SHP77 (cell line): ENCODE measurements around the gene HOXB9.

Experiments
- DNase-seq, 2 experiments: peaks; one replicate each; lab custom pipeline; 2025; lab: John Stamatoyannopoulos, UW

The HOXB9 gene

DNA sequence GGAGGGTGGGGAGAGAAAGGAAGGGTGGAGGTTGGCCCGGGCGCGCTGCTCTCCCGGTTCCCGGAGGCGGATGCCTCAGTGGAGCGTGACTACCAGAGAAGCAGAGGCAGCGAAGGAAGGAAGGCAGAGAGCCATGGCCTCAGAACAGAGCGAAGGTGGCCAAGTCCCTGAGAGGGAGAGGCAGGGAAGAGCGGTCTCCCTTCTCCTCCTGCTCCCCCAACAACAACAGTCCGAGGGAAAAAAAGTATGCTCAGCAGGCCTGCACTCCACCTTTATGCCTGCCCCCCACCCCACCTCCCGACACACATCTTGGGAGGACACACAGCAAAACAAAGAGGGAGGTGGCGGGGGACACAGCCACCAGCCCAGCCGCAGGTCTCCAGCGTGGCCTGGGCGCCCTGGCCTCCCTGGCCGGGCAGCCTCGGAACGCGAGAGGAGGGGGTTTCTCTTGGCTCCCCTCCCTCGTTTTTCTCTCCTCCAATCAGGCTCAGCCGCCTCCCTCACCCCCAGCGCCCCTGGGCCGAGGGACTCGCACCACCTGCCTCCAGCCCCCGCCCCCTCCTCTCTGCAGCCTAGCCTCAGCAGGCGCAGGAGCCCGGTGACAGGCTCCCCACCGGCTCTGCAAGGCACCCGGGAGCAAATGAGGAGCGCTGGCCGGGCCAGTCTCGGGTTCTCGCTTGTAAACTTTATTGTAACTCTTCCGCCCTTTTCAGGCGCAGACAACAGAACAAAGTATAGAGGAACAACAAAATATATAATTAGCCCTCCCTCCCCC is 14.3 kb downstream of the HOXB9 start:
- DNase-seq = peak; percentile 92 to 96

DNA sequence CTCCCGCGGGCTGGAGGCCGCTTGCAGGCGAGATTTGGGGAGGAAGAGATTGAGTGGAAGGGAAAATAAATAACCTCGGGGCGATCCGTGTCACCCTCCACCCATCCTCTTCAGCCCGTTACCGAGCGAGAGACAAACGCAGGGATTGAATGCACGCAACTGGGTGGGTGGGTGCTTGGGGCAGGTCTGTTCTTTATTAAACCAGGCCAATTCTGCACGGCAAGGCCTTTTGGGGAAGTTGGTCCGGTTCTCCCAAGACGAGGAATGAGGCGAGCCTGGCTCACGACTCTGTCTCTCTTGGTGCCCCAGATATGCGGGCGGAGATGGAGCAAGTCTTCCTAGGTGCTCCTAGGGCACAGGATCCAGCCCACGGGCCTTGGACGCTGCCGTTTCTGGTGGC is 14.9 kb downstream of the HOXB9 start:
- DNase-seq = peak; percentile 49 to 63

DNA sequence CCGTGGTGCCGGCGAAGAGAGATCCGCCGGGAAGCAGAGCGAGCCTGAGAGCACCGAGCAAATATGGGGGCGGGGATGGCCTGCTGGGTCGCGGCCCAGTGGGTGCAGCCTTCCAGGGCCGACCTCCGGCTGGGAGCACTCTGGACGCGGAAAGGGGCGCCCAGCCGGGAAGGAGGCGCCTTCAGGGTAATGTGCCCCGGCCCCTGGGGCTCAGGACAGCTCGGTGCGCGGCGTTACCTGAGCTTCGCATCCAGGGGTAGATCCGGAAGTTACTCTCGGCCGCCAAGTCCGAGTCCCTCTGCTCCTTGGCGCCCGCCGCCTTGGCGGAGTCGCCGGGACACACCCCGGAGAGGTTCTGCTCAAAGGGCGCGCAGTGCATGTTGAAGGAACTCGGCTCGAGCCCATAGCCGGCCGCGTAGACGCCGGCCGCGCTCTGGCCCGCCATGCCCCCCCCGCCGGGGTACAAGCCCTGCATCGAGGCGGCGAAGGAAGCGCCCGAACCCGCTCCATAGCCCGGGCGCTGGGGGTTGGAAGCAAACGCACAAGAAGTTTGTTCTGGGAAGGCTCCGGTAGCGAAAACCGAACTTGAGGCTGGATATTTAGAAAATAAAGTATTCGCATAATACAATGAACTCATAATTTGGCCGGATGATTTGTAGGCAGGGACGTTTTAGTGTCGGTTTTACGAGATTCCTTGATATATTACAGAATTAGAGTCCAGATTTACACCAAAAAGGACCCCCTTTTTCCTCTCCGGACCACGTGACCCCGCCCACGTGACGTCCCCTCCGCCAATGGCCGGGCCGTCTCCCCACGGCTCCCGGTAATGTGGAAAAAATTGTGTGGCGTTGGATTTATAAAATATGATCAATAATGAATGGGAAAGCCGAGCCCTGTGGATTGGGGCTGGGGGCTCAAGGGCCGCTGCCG is 15.6 kb downstream of the HOXB9 start, which contains the start of gene HOXB7:
HOXB7 (minus strand) TSS at position 736 of the 930 bp plus-strand sequence; CDS start at position 637, 99 bp downstream.
- DNase-seq = peak; percentile 66 to 75

DNA sequence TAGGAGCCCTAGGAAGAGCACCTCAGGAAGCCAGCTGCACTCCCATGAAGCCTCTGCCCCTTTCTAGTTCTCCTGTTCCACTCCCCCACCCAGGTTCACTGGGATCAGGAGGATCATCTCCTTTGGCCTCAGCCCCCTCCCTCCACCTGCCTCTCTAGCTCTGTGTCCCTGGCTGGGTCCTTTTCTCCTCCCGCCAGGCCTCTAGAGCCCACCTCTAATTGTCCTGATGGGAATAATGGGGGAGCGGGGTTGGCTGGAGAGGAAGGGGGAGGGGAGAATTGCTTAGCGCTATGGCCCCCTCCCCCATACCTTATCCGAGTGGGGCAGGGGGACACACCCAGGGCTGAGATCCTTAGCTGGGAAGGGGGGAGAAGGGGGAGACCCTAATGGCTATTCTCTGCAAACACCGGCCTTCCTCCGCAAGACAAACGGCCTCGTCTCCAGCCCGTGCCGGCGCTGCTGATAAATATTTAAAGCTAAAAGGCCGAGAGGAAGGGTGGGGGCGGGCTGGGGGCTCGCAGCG is 16.3 kb downstream of the HOXB9 start:
- no peak for DNase-seq

DNA sequence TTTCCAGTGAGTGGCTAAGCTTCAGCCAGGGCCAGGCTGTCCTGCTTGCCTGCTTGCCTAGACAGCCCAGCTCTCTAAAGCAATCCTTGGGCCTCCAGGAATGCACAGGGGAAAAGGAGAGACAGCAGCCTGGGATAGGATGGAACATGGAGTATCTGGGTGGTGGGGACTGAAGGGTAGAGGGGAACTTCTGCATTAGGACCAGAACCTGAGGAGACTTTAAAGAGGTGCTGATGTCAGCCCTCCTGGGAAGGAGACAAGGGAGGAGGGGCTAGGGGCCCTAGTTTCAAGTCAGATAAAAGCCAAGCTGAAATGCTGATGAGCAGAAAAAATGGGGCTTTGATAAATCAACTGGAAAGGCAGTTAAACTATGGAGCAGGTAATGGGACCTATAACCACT is 17.1 kb downstream of the HOXB9 start:
- DNase-seq = no peak

DNA sequence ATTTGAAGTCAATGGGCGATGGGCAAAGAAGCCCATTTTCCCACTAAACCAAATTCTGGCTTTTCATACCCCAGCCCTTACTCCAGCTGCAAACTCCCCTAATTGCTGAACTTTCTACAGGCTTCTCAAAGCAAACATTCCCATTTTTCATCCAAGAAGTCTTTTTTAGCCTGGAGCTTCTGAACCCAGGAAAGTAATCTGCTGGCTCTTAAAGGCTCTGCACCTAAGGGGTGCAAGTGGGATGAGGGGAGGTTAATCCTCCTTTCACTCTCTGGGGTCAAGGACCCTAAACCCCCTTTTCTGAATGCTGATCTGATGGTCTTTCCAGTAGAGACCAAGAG is 17.7 kb downstream of the HOXB9 start:
- no peak for DNase-seq

DNA sequence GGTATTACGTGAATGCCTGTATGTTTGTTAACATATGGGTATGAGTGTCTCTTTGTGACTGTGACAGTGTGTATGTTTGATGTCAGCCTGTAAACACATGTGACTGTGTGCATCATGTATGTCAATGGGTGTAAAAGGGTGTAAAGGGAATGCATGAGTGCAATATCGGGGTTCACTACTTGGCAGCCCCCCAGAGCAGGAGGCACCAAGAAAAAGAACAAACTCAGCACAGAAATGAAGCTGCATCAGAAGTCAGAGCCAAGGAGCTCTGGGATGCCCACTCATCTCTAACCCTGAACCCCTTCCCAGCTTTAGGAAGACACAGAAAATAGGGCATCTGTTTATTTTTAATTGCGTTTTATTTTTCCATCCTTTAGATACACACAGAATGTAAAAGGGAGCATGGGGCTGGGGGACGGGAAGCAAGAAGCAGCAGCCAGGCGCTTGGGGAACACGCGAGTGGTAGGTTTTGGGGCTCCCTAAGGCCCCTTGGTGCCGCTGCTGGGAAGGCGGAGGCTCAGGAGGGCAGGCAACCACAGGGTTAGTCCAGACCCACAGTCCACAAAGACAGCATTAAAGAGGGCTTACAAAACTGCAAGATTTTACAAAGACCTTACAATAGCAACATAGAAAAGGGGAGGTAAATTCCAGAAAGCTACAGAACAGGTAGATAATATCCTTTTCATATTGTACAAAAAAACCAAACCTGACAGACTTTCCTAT is 19.1 kb downstream of the HOXB9 start:
- no peak for DNase-seq

DNA sequence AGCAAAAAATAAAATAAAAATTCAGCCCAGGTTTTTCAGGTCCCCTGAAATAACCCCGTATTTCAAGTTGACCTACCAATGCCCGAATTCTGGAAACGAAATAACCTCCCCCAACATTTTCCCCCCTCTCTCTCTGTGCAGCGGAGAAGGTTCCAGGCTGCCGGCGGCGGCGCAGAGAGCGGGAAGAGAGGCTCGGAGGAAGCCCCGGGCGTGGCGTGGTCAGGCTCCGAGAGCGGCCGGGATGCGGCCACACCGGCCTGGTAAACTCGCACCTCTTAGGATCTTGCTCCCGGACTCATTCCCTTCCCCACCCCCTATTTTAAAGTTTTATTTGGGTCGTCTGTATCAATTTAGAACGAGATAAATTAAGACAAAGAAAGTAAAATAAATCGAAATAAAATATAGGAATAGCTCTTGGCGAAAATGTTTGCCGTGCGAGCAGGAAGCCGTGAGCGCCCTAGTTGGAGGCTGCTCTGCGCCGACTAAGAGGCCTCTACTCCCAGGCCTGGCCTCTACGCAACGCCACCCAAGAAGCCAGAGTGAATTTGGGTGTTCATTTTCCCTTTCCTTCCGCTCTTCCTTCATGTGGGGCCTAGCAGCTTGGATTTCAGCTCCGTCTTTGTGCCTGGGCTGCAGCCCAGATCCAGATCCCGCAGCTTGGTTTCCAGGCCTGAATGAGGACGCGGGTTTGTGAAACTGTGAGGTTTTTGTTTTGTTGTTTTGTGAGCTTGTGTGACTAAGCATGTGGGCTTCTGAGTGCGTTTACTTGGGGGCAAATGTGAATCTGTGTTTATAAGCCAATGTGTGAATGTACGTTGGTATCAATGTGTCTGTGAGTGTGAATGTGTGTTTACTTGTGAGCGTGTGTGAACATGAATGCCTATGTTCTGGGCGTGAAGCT is 19.9 kb downstream of the HOXB9 start:
- DNase-seq = no peak

DNA sequence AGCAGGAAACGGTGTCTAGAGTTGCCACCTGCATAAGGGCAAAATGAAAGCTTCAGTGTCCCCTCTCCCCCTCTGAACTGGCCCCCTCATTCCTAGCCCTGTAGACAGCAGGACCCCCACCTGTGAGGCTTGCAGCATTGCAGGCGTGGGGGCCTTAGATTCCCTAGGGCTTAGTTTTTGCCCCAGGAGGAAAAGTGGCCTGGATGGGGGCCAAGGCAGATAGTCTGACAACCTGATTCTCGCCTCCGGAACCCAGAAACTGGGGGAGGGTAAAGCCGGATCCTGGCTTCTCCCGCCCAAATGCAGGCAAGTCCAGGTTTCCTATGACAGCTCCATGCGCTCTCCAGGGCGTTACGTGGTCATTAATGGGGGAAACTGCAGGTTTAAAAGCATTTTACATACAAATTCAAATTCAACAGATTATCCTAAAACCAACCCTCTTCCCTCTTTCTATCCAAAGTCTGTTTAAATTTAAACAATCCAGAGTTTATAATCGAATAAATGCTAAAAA is 20.7 kb downstream of the HOXB9 start:
- DNase-seq = no peak

DNA sequence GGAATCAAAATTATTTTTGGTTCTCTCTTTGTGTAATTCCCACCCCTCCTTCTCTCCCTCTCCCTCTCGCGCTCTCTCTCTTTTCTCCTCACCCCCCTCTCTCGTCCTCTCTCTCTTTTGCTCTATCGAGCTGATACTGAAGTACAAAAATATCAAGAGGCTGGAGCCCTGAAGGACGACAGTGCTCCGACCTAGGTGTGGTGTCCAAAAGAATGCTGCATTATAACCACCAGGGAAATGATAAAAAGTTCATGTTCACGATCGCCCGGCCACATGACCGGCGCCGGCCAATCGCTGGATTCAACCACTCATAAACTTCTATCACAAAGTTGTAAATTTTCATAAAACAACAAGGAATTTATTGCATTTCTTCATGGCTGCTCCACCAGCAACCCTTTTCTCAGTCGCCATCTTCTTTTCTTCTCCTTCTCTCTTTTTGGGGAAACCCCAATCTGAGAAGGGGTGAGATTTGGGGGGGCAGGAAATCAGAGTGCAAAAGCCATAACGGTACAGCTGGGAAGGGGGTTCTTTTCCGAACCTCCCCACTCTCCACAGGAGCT is 21.3 kb downstream of the HOXB9 start, which contains the start of gene HOXB6:
HOXB6 (minus strand) TSS at position 217 of the 560 bp plus-strand sequence. CDS start 6,836 bp downstream, outside the sequence.
- peak in 1 of 2 experiments; percentile 15 for DNase-seq

DNA sequence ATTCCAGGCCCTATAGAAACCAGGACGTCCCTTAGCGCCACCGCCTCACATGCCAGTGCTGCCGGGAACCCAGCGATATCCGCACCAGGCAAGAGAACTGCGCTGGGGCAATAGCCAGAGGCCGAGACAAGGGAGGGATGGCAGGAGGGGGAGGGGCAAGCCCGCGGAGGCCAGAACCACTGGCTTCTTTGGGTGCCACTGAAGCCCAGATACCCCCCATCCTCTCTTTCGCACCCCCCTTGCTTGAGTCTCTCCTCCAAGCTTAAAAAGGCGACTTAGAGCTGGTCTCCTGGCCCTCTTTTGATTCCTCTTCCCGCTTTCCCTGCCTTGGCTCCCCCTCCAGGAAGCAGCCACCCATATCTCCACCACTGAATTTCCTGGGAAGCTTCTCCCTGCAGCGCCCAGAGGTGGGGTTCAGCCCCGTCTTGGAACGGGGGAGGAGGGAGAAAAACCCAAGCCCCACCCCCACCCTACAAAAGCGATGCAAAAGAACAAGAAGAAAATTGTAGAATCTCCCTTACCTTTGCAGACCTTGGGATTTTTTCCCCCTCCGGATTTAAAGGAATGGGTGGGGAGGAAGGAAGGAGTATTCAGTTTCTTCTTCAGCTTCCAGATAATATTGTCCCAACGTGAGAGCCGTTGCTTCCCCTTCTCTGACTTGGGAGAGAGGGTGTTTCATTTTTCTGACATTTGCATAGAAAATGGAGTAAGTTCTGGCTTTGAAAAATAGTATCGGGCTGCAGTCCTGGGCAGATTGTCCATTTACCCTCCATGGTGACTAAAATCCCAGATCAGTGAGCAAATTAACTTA is 22.0 kb downstream of the HOXB9 start:
- peak; percentile 62 to 77 for DNase-seq

DNA sequence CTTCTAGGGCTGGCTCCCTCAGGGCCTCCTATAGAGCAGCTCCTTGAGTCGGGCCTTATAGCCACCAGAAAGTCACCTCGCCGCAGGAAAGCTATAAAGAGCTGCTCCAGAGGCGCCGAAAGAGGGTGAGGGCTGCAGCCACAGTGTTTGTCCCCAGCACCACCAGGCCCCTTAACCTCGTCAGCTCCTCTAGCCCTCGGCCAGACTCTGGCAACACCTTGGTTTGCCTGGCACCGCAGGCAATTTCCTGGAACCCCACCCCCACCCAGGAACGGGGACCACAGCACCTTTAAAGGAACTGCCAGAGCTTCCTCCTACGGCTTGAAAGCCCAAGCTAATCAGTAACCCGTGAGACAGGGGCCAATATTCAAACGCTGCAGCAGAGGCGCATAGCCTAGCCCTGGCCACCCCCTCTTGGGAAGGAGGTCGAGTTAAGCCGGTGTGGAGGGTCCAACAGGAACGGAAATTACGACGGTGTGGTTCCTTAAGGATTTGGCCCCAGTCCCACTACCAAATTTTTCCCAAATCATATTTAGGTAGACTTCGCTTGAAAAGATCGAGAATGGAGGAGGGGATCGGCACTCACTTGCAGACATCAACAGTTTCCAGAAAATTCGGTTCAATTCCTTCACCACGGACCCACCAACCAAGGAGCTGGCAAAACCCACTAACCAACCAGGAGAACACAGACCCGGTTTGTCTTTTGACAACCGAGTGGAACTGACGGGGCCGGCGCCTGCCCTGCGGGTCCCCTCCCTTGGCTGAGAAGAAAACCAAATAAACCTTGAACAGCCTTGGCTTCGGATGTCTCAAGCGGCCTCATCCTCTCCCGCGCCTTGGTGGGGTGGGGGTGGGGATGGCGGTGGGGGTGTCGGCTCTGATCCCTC is 24.4 kb downstream of the HOXB9 start:
- no peak for DNase-seq

DNA sequence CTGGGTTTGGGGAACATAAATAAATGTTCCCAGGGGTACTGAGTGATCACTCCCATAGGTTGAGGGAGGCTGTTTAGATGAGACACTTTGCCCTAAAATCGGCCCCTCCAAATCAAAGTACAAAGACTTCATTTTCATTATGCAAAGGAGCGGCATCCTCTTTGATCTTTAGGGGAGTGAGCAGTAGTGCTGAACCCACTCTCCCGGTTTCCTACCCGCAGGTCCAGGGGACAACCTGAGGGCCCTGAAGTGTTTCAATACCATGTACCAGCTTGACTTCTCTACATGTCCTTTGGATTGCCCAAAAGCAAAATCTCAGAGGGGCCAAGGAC is 25.0 kb downstream of the HOXB9 start:
- no peak for DNase-seq

DNA sequence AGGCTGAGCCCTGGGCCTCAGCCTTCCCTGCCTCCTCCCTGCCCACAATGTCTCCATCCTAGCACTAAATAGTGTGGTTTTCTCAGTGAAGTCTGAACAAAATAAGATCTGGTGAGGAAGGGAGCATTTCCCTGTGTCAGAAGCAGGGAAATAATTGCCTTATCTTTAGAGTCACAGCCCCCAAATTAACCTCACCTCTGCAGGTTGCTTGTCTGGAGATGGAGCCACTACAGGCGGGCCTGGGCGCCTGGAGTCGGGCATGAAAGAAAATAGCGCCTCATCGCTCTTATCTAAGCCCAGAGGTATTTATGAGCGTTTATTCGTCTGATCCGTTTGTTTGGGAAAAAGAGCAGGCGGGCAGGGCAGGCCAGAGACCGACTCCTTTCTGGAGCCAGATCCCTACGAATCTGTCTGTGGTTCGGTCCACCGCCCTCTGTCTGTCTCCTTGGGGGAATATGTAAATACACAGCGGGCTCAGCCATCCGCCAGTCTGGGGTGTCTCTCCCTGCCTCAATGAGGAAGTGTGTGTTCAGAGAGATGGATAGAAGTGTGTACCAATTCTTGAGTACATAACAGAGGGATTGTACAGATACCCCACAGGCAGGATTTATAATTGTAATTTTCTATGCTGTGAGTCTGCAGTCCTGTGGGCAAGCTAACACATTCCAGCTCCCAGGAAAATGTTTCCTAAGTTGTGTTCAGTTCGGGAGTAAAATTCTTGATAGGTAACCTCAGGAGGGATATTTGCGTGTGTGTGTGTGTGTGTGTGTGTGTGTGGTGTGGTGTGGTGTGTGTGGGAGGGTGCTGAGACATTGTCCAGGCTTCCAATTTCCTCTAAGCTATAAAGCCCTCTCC is 25.7 kb downstream of the HOXB9 start:
- no peak for DNase-seq

DNA sequence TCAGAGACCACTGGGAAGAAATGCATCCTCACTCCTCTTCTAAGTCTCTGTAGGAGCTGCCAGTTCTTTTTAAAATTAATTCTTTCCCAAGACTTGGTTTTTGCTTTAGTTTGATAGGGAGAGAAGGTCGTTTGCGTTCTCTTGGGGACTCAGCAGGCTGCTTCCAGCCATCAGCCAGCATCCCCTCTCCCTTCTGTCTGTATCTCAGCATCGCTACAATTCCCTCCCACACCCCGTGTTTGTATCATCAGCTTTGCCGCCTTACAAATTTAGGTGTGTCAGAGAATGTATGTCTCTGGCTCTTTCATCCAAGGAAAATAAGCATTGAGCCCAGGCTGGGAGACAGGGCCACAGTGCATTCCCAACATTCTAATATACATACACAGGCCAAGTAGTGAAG is 26.8 kb downstream of the HOXB9 start:
- no peak for DNase-seq

DNA sequence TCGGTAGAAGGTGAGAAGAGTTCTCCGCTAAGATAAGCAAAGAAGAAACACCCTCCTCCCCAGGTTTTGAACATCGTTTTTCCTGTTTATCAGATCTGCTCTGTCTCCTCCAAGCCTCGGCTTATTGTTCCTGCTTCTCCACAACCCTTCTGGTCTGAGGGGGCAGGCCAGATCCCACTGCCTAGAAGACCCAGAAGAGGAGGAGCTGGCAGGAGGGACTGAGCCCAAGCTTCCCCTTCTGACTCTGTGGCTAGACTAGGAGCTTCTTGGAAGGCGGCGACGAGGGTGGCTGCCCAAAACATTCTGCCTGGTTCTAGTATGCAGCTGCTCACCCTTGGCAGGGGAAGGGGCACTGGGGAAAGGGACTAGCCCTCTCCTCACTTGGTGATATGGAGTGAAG is 27.4 kb downstream of the HOXB9 start:
- DNase-seq = no peak

DNA sequence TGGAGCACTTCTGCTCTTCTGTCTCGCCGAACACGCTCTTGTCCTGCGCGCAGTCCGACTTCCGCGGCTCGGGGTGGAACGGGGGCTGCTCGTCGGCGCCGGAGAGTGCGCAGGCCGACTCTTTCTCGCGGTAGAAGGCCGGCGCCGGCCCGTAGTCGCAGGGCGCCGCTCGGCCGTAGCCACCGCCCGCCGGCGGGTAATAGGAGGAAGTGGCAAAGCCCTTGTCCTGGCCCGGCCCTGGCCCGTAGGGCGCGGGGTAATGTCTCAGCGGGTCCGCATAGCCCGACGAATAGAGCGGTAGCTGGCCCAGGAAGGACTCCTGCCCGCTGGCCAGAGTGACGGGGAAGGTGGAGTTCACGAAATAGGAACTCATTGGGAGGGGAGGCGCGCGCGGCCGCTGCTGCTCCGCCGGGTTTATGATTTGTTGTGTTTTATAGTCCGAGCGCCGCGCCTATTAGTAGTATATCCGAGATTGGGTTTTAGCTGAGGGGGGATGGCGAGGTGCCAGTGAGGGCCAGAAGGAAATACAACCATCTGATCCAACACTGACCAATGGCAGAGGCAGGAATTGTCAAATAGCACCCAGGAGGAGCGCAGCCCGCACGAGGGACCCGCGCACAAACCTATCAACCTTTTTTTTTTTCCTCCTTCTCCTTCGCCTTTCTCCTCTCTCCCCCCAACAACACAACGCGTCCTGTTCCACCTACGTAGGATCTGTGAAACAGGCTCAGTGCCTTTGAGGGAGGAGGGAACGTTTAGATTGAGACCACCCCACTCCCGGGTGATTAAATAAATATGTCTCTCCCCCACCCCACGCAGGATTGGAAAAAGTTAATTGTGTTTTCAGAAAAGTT is 28.2 kb downstream of the HOXB9 start:
- DNase-seq = peak; percentile 29 to 48
